ENCODE data around the gene ACAP3.

DNA sequence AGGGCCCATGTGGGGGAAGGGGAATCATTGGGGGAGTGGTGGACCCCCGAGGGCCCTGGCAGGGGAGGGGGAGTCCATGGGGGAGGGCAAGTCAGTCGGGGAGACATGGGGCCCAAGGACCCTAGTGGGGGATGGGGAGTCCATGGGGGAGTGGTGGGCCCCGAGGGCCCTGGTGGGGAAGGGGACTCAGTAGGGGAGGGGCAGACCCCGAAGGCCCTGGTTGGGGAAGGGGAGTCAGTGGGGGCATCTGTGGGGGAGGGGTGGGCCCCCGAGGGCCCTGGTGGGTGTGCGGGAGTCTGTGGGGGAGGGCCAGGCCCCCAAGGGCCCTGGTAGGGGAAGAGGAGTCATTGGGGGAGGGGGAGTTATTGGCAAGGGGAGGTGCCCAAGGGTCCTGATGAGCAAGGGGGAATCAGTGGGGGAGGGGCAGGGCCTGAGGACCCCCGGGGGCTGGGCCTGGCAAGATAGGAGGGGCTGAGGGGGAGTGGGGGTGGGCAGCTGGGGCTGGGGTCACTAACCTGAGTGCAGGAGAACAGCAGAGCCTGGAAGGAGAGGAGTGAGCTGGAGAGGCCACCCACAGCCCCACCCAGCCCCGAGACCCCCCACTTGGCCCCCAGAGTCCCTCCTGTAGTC is 48.6 kb upstream of the ACAP3 start:
- TF ChIP-seq, protein P1, sequence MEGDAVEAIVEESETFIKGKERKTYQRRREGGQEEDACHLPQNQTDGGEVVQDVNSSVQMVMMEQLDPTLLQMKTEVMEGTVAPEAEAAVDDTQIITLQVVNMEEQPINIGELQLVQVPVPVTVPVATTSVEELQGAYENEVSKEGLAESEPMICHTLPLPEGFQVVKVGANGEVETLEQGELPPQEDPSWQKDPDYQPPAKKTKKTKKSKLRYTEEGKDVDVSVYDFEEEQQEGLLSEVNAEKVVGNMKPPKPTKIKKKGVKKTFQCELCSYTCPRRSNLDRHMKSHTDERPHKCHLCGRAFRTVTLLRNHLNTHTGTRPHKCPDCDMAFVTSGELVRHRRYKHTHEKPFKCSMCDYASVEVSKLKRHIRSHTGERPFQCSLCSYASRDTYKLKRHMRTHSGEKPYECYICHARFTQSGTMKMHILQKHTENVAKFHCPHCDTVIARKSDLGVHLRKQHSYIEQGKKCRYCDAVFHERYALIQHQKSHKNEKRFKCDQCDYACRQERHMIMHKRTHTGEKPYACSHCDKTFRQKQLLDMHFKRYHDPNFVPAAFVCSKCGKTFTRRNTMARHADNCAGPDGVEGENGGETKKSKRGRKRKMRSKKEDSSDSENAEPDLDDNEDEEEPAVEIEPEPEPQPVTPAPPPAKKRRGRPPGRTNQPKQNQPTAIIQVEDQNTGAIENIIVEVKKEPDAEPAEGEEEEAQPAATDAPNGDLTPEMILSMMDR (IDR thresholded peaks at IDR 0.05; ENCODE audit: low read depth, low read length, missing input control) = no peak
- no peak for TF ChIP-seq RAD21 (IDR thresholded peaks at IDR 0.05)
- no peak for TF ChIP-seq YY1 (IDR thresholded peaks at IDR 0.05)
- no peak for TF ChIP-seq EGR1 (IDR thresholded peaks at IDR 0.05; ENCODE audit: low read depth in 2 of 2)
- TF ChIP-seq, protein P2, sequence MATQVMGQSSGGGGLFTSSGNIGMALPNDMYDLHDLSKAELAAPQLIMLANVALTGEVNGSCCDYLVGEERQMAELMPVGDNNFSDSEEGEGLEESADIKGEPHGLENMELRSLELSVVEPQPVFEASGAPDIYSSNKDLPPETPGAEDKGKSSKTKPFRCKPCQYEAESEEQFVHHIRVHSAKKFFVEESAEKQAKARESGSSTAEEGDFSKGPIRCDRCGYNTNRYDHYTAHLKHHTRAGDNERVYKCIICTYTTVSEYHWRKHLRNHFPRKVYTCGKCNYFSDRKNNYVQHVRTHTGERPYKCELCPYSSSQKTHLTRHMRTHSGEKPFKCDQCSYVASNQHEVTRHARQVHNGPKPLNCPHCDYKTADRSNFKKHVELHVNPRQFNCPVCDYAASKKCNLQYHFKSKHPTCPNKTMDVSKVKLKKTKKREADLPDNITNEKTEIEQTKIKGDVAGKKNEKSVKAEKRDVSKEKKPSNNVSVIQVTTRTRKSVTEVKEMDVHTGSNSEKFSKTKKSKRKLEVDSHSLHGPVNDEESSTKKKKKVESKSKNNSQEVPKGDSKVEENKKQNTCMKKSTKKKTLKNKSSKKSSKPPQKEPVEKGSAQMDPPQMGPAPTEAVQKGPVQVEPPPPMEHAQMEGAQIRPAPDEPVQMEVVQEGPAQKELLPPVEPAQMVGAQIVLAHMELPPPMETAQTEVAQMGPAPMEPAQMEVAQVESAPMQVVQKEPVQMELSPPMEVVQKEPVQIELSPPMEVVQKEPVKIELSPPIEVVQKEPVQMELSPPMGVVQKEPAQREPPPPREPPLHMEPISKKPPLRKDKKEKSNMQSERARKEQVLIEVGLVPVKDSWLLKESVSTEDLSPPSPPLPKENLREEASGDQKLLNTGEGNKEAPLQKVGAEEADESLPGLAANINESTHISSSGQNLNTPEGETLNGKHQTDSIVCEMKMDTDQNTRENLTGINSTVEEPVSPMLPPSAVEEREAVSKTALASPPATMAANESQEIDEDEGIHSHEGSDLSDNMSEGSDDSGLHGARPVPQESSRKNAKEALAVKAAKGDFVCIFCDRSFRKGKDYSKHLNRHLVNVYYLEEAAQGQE (IDR thresholded peaks at IDR 0.05) = no peak
- no peak for TF ChIP-seq TAF1 (conservative IDR thresholded peaks at IDR 0.05)
- TF ChIP-seq SP1 (IDR thresholded peaks at IDR 0.05) = no peak
- TF ChIP-seq, protein P3, sequence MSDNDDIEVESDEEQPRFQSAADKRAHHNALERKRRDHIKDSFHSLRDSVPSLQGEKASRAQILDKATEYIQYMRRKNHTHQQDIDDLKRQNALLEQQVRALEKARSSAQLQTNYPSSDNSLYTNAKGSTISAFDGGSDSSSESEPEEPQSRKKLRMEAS (IDR thresholded peaks at IDR 0.05) = no peak
- no peak for TF ChIP-seq RXRA (IDR thresholded peaks at IDR 0.05)
- TF ChIP-seq FOXA2 (IDR thresholded peaks at IDR 0.05) = no peak

Measured in liver (tissue), 3 donors.